Endothelial cell of umbilical vein (primary cell): ENCODE data around the gene ULK1. TPM values are rescaled to one million over a fixed set of nuclear protein-coding genes. Genes with fewer than 3 reads are reported as not detected.

Experiments used
- BruUV-seq: library from RNA; stranded (reverse); fragments of 400-500 nt; replicated peaks from 2 replicates; lab custom pipeline; 2021; lab: Mats Ljungman, UMichigan
- CTCF ChIA-PET: fragments of 300-600, 350-600 bp; sonication (Branson Sonifier 250); formaldehyde crosslinking; loops from one replicate; lab custom pipeline; 2021; ENCODE audit warnings: antibody characterized with exemption, inconsistent platforms; lab: Charles Lee
- POLR2A ChIA-PET: fragments of 300-600, 350-600 bp; sonication (Branson Sonifier 250); formaldehyde crosslinking; loops from one replicate; lab custom pipeline; 2021; ENCODE audit warnings: antibody characterized with exemption, inconsistent platforms; lab: Charles Lee
- DNase-seq: peaks from one replicate; pipeline ENCODE4 v3.0.0-alpha.2; 2011; ENCODE audit warnings: low read depth, low spot score
- FAIRE-seq: peaks from 2 replicates; lab custom pipeline; 2011; peaks lifted over from hg19 to GRCh38; lab: Jason Lieb, UNC
- H2AFZ ChIP-seq: 2 replicates; pipeline ENCODE4 v1.6.0; 2012; ENCODE audit warnings: low read depth, low read length, control low read depth, inconsistent platforms
- H3K27ac ChIP-seq: 2 replicates; pipeline ENCODE4 v1.5.1; 2011; ENCODE audit warnings: low read depth, mild to moderate bottlenecking, control low read depth, low read length, moderate library complexity; ENCODE audit not compliant: insufficient read depth
- H3K27me3 ChIP-seq, 2 experiments: 2 replicates each; pipeline versions ENCODE4 v1.6.0 to v1.6.1; 2011; ENCODE audit warnings: low read length in 2 of 2, mixed read lengths in 1 of 2; ENCODE audit not compliant: control insufficient read depth in 2 of 2, insufficient read depth in 2 of 2
- H3K36me3 ChIP-seq, 2 experiments: 2 replicates in 1 of 2; 3 replicates in 1 of 2; pipeline ENCODE4 v1.5.1; 2011; ENCODE audit warnings: low read length in 2 of 2, mild to moderate bottlenecking in 1 of 2, moderate library complexity in 1 of 2; ENCODE audit not compliant: control insufficient read depth in 2 of 2, insufficient read depth in 2 of 2; ENCODE audit errors: extremely low read depth in 1 of 2
- H3K4me1 ChIP-seq: 3 replicates; pipeline ENCODE4 v1.5.1; 2011; ENCODE audit warnings: mild to moderate bottlenecking, low read length; ENCODE audit not compliant: control insufficient read depth, insufficient read depth; ENCODE audit errors: extremely low read depth
- H3K4me2 ChIP-seq: 2 replicates; pipeline ENCODE4 v1.6.1; 2011; ENCODE audit warnings: low read length, control low read depth, mixed read lengths; ENCODE audit not compliant: insufficient read depth
- H3K4me3 ChIP-seq, 3 experiments: fragments of 200-600 bp in 1 of 3; sonication (generic), shearing (Covaris generic) in 1 of 3; replicated peaks in 1 of 3; 2 replicates each; pipeline ENCODE4 v1.5.1; 2011 to 2016; ENCODE audit warnings: control low read depth in 3 of 3, low read length in 3 of 3, mild to moderate bottlenecking in 2 of 3, inconsistent platforms in 1 of 3, low read depth in 1 of 3, moderate library complexity in 1 of 3; ENCODE audit not compliant: insufficient read depth in 1 of 3
- H3K79me2 ChIP-seq: 2 replicates; pipeline ENCODE4 v1.6.0; 2012; ENCODE audit warnings: low read length, inconsistent platforms; ENCODE audit not compliant: control insufficient read depth, insufficient read depth
- H3K9ac ChIP-seq: replicated peaks from 2 replicates; pipeline ENCODE3; 2011; ENCODE audit warnings: low read length, control low read depth; ENCODE audit not compliant: insufficient read depth; ENCODE audit errors: extremely low read depth
- H3K9me1 ChIP-seq: replicated peaks from 3 replicates; pipeline ENCODE4 v1.6.0; 2011; ENCODE audit warnings: mild to moderate bottlenecking, low read length; ENCODE audit not compliant: control insufficient read depth, insufficient read depth; ENCODE audit errors: extremely low read depth
- H3K9me3 ChIP-seq: replicated peaks from 2 replicates; pipeline ENCODE4 v1.5.1; 2012; ENCODE audit warnings: low read length, inconsistent platforms; ENCODE audit not compliant: control insufficient read depth, insufficient read depth
- H4K20me1 ChIP-seq: replicated peaks from 2 replicates; pipeline ENCODE3; 2011; ENCODE audit warnings: mild to moderate bottlenecking, low read length; ENCODE audit not compliant: control insufficient read depth, insufficient read depth; ENCODE audit errors: extremely low read depth
- FOS ChIP-seq: IDR thresholded peaks from 2 replicates; pipeline ENCODE4 v1.6.1; 2011; ENCODE audit warnings: mild to moderate bottlenecking, low read length, moderate library complexity, borderline replicate concordance; ENCODE audit not compliant: insufficient read depth
- JUN ChIP-seq: IDR thresholded peaks from 2 replicates; pipeline ENCODE4 v1.6.1; 2011; ENCODE audit warnings: borderline replicate concordance, low read depth; ENCODE audit not compliant: insufficient read length, insufficient read depth
- POLR2AphosphoS5 ChIP-seq: IDR thresholded peaks from 2 replicates; pipeline ENCODE4 v1.6.1; 2012; ENCODE audit warnings: low read depth, mild to moderate bottlenecking, control low read depth, low read length, moderate library complexity; ENCODE audit not compliant: insufficient read depth
- dilution Hi-C: fragments of 300-500 bp; cut with MboI; formaldehyde crosslinking; loops from one replicate; pipeline ENCODE4 v1.15.0; 2019; ENCODE audit warnings: low sequenced_read_pairs; ENCODE audit not compliant: extremely low pct_ligation_motif_present
- intact Hi-C: fragments of 100-400 bp; cut with micrococcal nuclease; formaldehyde crosslinking; loops from one replicate; pipeline ENCODE4 v1.10.0; 2022
- polyA plus RNA-seq, 4 experiments: library from polyadenylated mRNA; depleted of rRNA in 3 of 4; stranded (reverse) in 3 of 4; unstranded in 1 of 4; fragments of >200 nt; gene quantifications; 2 replicates each; pipeline versions ENCODE4 v1.2.1 to v1.2.3, GENCODE V29; 2011 to 2012; ENCODE audit warnings: missing spikeins in 1 of 4
- total RNA-seq: library from RNA; stranded (reverse); gene quantifications from 2 replicates; pipeline ENCODE4 v1.2.3, GENCODE V29; 2021
- TF ChIP-seq, protein P1 (sequence below), 2 donors: IDR thresholded peaks; 1 replicate in 1 of 2; 2 replicates in 1 of 2; pipeline ENCODE4 v1.5.1; 2011; ENCODE audit warnings: low read length in 2 of 2, mild to moderate bottlenecking in 2 of 2, moderate library complexity in 2 of 2, control low read depth in 1 of 2, inconsistent platforms in 1 of 2, low read depth in 1 of 2; ENCODE audit not compliant: insufficient read depth in 1 of 2; ENCODE audit errors: extremely low read depth in 1 of 2

ULK1 gene
- total and polyA plus RNA-seq, 2 donors (not counting 3 experiments of a cell fraction or from before 2014, with no cell fraction given), result 14.4 to 38.2 TPM

DNA sequence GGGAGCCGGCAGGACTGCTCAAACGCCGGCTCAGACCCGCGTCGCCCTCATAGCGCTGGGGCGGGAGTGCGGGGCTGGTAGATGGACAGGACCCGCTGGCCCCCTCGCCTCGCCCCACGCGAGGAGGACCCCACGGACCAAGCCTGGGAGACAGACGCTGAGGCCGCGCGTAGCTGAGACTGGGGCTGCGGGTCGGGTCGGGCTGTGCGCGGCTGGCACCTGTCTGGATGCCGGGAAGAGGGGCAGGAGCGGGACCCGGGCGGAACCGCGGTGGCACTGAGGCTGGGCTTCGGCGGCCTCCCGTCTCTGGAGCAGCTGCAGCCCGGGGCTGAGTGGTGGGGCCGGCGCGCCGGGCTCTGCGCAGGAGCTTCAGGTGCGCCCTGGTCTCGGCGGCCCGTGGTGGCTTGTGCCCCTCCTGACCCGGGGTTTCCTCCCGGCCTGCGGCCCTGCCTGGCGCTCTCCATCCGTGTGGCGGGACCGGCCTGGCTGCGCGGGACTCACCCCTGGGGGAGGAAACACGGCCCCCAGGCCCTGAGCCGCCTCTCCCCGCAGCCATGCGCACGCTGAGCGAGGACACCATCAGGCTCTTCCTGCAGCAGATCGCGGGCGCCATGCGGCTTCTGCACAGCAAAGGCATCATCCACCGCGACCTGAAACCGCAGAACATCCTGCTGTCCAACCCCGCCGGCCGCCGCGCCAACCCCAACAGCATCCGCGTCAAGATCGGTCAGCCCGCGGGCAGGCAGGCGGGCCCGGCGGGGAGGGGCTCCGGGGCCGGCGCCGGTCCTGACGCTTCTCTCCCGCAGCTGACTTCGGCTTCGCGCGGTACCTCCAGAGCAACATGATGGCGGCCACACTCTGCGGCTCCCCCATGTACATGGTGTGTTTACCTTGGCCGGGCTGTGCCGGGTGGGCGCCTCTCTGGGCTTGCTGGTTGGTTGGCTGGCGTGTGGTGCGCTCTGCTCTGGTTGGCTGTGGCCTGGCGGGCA, 14.0 kb downstream of the ULK1 start:
- H3K36me3 ChIP-seq, result peaks cover 8 to 25% of the 10 kb centered on the region in 2 experiments
- ChIA-PET CTCF (no interaction called here), POLR2A (no interaction called here)
- no peaks in the 10 kb centered on the region for H3K27me3 ChIP-seq
- peaks cover 12% of the 10 kb centered on the region for H3K4me1 ChIP-seq
- no TSS peak for BruUV-seq
- intact Hi-C loops (no loop called here), dilution Hi-C loops (no loop called here)
- H4K20me1 ChIP-seq, result no peaks in the 10 kb centered on the region
- DNase-seq (no peak), FAIRE-seq (no peak)
- H3K4me2 ChIP-seq, result no peak overlapping the region
- H3K9me3 ChIP-seq, result no peaks in the 10 kb centered on the region
- TF ChIP-seq, protein P1, sequence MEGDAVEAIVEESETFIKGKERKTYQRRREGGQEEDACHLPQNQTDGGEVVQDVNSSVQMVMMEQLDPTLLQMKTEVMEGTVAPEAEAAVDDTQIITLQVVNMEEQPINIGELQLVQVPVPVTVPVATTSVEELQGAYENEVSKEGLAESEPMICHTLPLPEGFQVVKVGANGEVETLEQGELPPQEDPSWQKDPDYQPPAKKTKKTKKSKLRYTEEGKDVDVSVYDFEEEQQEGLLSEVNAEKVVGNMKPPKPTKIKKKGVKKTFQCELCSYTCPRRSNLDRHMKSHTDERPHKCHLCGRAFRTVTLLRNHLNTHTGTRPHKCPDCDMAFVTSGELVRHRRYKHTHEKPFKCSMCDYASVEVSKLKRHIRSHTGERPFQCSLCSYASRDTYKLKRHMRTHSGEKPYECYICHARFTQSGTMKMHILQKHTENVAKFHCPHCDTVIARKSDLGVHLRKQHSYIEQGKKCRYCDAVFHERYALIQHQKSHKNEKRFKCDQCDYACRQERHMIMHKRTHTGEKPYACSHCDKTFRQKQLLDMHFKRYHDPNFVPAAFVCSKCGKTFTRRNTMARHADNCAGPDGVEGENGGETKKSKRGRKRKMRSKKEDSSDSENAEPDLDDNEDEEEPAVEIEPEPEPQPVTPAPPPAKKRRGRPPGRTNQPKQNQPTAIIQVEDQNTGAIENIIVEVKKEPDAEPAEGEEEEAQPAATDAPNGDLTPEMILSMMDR (IDR thresholded peaks at IDR 0.05; ENCODE audit: extremely low read depth in 1 of 2, insufficient read depth in 1 of 2, low read depth in 1 of 2, low read length in 2 of 2), result no peak
- TF ChIP-seq FOS (no peak), JUN (no peak), POLR2AphosphoS5 (no peak)
- H3K9ac ChIP-seq, result no peak overlapping the region
- no peak overlapping the region for H3K27ac ChIP-seq
- H3K9me1 ChIP-seq, result no peaks in the 10 kb centered on the region
- no peaks in the 10 kb centered on the region for H3K79me2 ChIP-seq
- no peak overlapping the region for H3K4me3 ChIP-seq
- no peak overlapping the region for H2AFZ ChIP-seq
